Heart left ventricle (tissue), 16 donors: ENCODE measurements around the gene ECI1. TPM values are rescaled to one million over a fixed set of nuclear protein-coding genes. Genes with fewer than 3 reads are reported as not detected.

Source experiments
- ATAC-seq, 4 donors: fragments of 200-7000 bp; cut with Tn5 transposase; one replicate each; pipeline ENCODE4 v1.9.1; 2020 to 2022; ENCODE audit warnings: moderate library complexity in 4 of 4, mild to moderate bottlenecking in 3 of 4, moderate number of reproducible peaks in 1 of 4
- DNase-seq, 5 donors: peaks; one replicate each; pipeline ENCODE4 v3.0.0-alpha.2; 2020
- H3K27ac ChIP-seq, 12 donors: fragments of 200-600 bp; sonication (generic) in 4 of 12; one replicate each; pipeline versions ENCODE4 v1.5.0 to v1.8.0; 2016 to 2022; ENCODE audit warnings: mild to moderate bottlenecking in 2 of 12
- H3K27me3 ChIP-seq, 9 donors: fragments of 200-600 bp; sonication (generic) in 2 of 9; one replicate each; pipeline versions ENCODE4 v1.5.1 to v1.8.0; 2016 to 2022; ENCODE audit warnings: mild to moderate bottlenecking in 3 of 9
- H3K36me3 ChIP-seq, 9 donors: fragments of 200-600 bp; sonication (generic) in 2 of 9; one replicate each; pipeline versions ENCODE4 v1.5.0 to v1.8.0; 2018 to 2022; ENCODE audit warnings: mild to moderate bottlenecking in 2 of 9
- H3K4me1 ChIP-seq, 12 donors: fragments of 200-600 bp; sonication (generic) in 4 of 12; one replicate each; pipeline versions ENCODE4 v1.5.0 to v1.8.0; 2016 to 2022; ENCODE audit warnings: mild to moderate bottlenecking in 3 of 12
- H3K4me3 ChIP-seq, 12 donors: fragments of 200-600 bp; sonication (generic) in 4 of 12; one replicate each; pipeline versions ENCODE4 v1.5.0 to v1.8.0; 2017 to 2022; ENCODE audit warnings: mild to moderate bottlenecking in 9 of 12, moderate library complexity in 4 of 12
- H3K9me3 ChIP-seq, 12 donors: fragments of 200-600 bp; sonication (generic) in 4 of 12; one replicate each; pipeline versions ENCODE4 v1.5.0 to v1.8.0; 2016 to 2022; ENCODE audit warnings: mild to moderate bottlenecking in 1 of 12
- POLR2A ChIP-seq, 2 donors: fragments of 450-650 bp; IDR thresholded peaks; one replicate each; pipeline ENCODE4 v1.6.1; 2017; ENCODE audit warnings: antibody characterized with exemption in 2 of 2, mild to moderate bottlenecking in 2 of 2, moderate library complexity in 2 of 2
- WGBS, 4 donors: extraction: QIAGEN DNeasy Blood & Tissue Kit in 2 of 4; methylation state at CpG; one replicate each; pipeline versions ENCODE4 v1.1.5 to v1.1.7; 2013 to 2018; 5-methylcytosine and 5-hydroxymethylcytosine counted together
- intact Hi-C, 10 donors: fragments of 100-400 bp; cut with DNase I; formaldehyde crosslinking; loops; one replicate each; pipeline versions ENCODE4 v1.11.1 to v1.14.2; 2022
- polyA plus RNA-seq, 2 donors: library from polyadenylated mRNA; stranded (reverse); fragments of 200-250 nt; gene quantifications; one replicate each; pipeline ENCODE4 v1.2.3, GENCODE V29; 2013
- total RNA-seq, 9 donors: library from RNA; depleted of rRNA in 2 of 9; stranded (reverse); fragments of >200 nt in 2 of 9; fragmentation: NEBNext Ultra II Directional in 3 of 9; extraction: Animal tissue kit (Norgen Biotek cat#: 25700) in 3 of 9; gene quantifications; one replicate each; pipeline versions ENCODE4 v1.1.0 to v1.2.4, GENCODE V29; 2016 to 2023
- TF ChIP-seq, protein P1 (sequence below), 12 donors: fragments of 200-600 bp; sonication (generic) in 4 of 12; IDR thresholded peaks; one replicate each; pipeline versions ENCODE4 v1.5.0 to v1.8.0; 2018 to 2022; ENCODE audit warnings: antibody characterized with exemption in 12 of 12, mild to moderate bottlenecking in 5 of 12
- donor health status: ischemic (EF 13 %, LVEDD 7.1; RV severe dilation, severe dysfunction).
- donor health status: healthy with polysubstance abuse.
- donor health status: DM: no; HTN: yes; CAD: no.
- donor health status: DM: no; HTN: no; CAD: no.
- donor health status: ischemic (EF 25% LVEDD 6.9; RV normal size, moderate dysfunction).
- donor health status: ischemic (EF 25% LVEDD 5.7; RV mildly dilated, moderate dysfunction).
- donor health status: healthy.
- donor health status: DM: yes; HTN: yes; CAD: no.
- donor health status: ischemic (EF 35%, LVEDD 5.7; RV mildly dilated, moderate dysfunction).
- donor health status: nonischemic (EF 11% LVEDD 7.7; RV severe dilation, severe dysfunction).
- donor health status: DM: yes; HTN: yes; CAD: no.
- donor health status: PGD.
- donor health status: ischemic (EF 29% LVEDD 5.4; RV normal size, mild dysfunction).
- donor health status: nonischemic (EF 23%, LVEDD 6.1; RV moderate dilation, normal function).

The ECI1 gene
- total and polyA plus RNA-seq, 11 donors = 84.6 to 340 (median 143) TPM

- intact Hi-C loops = no loop called here
- no peak overlapping the region for H3K4me3 ChIP-seq
- TF ChIP-seq, protein P1, sequence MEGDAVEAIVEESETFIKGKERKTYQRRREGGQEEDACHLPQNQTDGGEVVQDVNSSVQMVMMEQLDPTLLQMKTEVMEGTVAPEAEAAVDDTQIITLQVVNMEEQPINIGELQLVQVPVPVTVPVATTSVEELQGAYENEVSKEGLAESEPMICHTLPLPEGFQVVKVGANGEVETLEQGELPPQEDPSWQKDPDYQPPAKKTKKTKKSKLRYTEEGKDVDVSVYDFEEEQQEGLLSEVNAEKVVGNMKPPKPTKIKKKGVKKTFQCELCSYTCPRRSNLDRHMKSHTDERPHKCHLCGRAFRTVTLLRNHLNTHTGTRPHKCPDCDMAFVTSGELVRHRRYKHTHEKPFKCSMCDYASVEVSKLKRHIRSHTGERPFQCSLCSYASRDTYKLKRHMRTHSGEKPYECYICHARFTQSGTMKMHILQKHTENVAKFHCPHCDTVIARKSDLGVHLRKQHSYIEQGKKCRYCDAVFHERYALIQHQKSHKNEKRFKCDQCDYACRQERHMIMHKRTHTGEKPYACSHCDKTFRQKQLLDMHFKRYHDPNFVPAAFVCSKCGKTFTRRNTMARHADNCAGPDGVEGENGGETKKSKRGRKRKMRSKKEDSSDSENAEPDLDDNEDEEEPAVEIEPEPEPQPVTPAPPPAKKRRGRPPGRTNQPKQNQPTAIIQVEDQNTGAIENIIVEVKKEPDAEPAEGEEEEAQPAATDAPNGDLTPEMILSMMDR (IDR thresholded peaks at IDR 0.05) = no peak
- no peak for TF ChIP-seq POLR2A (IDR thresholded peaks at IDR 0.05)
- no peaks in the 10 kb centered on the region for H3K9me3 ChIP-seq
- ATAC-seq = no peak
- H3K27me3 ChIP-seq = no peaks in the 10 kb centered on the region
- DNase-seq = no peak
- H3K36me3 ChIP-seq = peaks cover 0 to 55% (median 13%) of the 10 kb centered on the region in 9 donors
- no peaks in the 10 kb centered on the region for H3K4me1 ChIP-seq
- 88 to 92% (median 91%) methylated on average over 12 to 26 of the region's 26 CpGs for WGBS, 4 donors
- H3K27ac ChIP-seq = no peak overlapping the region
Observed at GRCh38 chr16:2282866-2283555, 31.6 kb upstream of the ECI1 start.

DNA sequence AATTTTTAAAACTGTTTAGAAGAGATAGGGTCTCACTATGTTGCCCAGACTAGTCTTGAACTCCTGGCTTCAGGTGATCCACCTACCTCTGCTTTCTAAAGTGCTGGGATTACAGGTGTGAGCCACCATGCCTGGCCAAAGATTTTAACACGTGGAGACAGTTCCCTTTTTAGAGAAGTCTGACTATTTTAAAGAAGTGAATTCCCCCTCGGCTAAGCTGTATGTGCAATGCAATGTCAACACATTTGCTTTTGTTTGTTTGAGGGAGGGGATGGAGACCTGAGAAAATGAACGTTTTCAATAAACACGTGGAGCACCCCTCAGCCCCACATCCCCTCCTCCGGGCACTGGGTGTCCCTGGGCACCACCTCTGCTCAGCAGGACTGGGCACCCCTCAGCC lies 30.9 kb upstream of the ECI1 start:
- DNase-seq (no peak), ATAC-seq (no peak)
- Histone ChIP-seq H3K27ac (no peak overlapping the region), H3K9me3 (no peaks in the 10 kb centered on the region), H3K27me3 (no peaks in the 10 kb centered on the region), H3K4me3 (no peak overlapping the region), H3K36me3 (peaks cover 0 to 52% (median 13%) of the 10 kb centered on the region in 9 donors), H3K4me1 (no peaks in the 10 kb centered on the region)
- no peak for TF ChIP-seq POLR2A (IDR thresholded peaks at IDR 0.05)
- TF ChIP-seq, protein P1 (IDR thresholded peaks at IDR 0.05) = no peak
- intact Hi-C loops = no loop called here
- 79 to 84% (median 82%) methylated on average over 5 of the region's 5 CpGs for WGBS, 4 donors

DNA sequence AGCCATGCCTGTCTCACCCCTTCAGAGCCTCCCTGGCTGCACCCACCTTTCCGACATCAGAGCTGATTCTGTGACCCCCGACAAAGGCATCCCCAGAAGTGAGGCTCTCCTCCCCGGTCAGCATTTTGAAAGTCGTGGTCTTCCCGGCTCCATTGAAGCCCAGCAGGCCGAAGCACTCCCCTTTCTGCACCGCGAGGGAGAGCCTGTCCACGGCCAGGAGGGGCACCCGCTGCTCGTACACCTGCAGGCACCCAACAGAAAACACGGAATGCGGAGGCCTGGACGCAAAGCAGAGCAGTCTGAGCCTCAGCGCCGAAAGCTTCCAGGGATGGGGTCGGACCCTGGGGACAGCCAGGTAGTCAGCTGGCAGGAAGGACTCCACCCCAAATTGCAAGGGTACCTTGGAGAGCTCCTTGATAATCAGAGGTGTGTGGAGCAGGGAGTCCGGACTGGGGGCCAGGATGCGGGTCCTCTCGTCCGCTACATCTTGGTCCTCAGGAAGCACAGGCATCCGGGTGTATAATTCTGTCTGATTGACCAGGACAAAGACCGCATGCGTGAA lies 29.7 kb upstream of the ECI1 start:
- TF ChIP-seq POLR2A (IDR thresholded peaks at IDR 0.05) = no peak
- TF ChIP-seq, protein P1 (IDR thresholded peaks at IDR 0.05) = no peak
- no peak overlapping the region for H3K4me3 ChIP-seq
- intact Hi-C loops = no loop called here
- H3K9me3 ChIP-seq = no peaks in the 10 kb centered on the region
- H3K4me1 ChIP-seq = no peaks in the 10 kb centered on the region
- H3K36me3 ChIP-seq = peaks cover 0 to 51% (median 10%) of the 10 kb centered on the region in 9 donors
- DNase-seq = no peak
- H3K27ac ChIP-seq = no peak overlapping the region
- 75 to 87% (median 85%) methylated on average over 20 to 24 of the region's 24 CpGs for WGBS, 4 donors
- ATAC-seq = no peak
- H3K27me3 ChIP-seq = no peaks in the 10 kb centered on the region

DNA sequence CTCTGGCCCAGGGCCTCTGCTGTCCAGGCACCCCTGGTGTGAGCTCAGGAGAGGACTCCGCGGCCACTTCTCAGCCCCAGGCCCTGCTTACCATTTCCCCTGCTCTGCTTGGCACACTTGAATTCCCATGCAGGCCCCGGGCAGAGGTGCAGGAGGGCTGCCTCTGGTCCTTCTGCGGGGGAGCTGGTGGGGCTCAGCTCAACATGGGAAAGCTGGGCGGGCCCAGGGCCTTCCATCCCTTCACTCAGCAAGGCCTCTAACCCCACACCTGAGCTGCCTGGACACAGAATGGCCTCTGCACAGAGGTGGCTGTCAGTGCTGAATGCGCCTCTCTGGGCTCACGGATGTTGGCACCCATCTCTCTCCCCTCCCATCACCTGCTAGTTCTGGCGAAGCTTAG lies 29.1 kb upstream of the ECI1 start:
- 93 to 96% (median 94%) methylated on average over 4 to 8 of the region's 8 CpGs for WGBS, 4 donors
- intact Hi-C loops = no loop called here

More for the DNA sequence above, 29.1 kb upstream of the ECI1 start:
- DNase-seq = no peak
- Histone ChIP-seq H3K4me1 (peaks cover 0 to 3% (median 0%) of the 10 kb centered on the region in 12 donors), H3K27me3 (no peaks in the 10 kb centered on the region), H3K9me3 (no peaks in the 10 kb centered on the region), H3K36me3 (peaks cover 0 to 54% (median 10%) of the 10 kb centered on the region in 9 donors), H3K4me3 (no peak overlapping the region), H3K27ac (no peak overlapping the region)
- ATAC-seq = no peak
- TF ChIP-seq POLR2A (IDR thresholded peaks at IDR 0.05) = no peak
- TF ChIP-seq, protein P1 (IDR thresholded peaks at IDR 0.05) = no peak
